Kidney (tissue), 14 donors: ENCODE results near the gene LGALS14. TPM values are rescaled to one million over a fixed set of nuclear protein-coding genes. Genes with fewer than 3 reads are reported as not detected.
"Not testable (repeated sequence)": the region's sequence is repeated elsewhere in the genome, so short reads cannot be mapped to it uniquely, and the experiment has no call there.

Experiments
- DNase-seq, 5 donors: peaks; one replicate each; pipeline ENCODE4 v3.0.0-alpha.2; 2013 to 2020
- FAIRE-seq: peaks from 2 replicates; lab custom pipeline; 2012; peaks lifted over from hg19 to GRCh38; lab: Jason Lieb, UNC
- H3K27ac ChIP-seq, 2 donors: one replicate each; pipeline ENCODE4 v1.7.0; 2013; ENCODE audit warnings: low read depth in 2 of 2, low read length in 2 of 2, inconsistent platforms in 1 of 2
- H3K27me3 ChIP-seq: one replicate; pipeline ENCODE4 v1.7.1; 2013; ENCODE audit warnings: low read length, inconsistent platforms; ENCODE audit not compliant: control insufficient read depth, insufficient read depth
- H3K36me3 ChIP-seq, 3 donors: one replicate each; pipeline versions ENCODE4 v1.7.0 to v1.7.1; 2013; ENCODE audit warnings: low read length in 3 of 3, control low read depth in 1 of 3, inconsistent platforms in 1 of 3; ENCODE audit not compliant: insufficient read depth in 3 of 3, control insufficient read depth in 2 of 3
- H3K4me1 ChIP-seq, 3 donors: one replicate each; pipeline versions ENCODE4 v1.7.0 to v1.7.1; 2013; ENCODE audit warnings: low read length in 3 of 3, inconsistent platforms in 1 of 3, low read depth in 1 of 3; ENCODE audit not compliant: control insufficient read depth in 2 of 3, insufficient read depth in 2 of 3
- H3K4me3 ChIP-seq, 3 donors: one replicate each; pipeline versions ENCODE4 v1.7.0 to v1.8.1; 2013; ENCODE audit warnings: low read length in 3 of 3, control low read depth in 1 of 3, inconsistent platforms in 1 of 3
- H3K9ac ChIP-seq, 3 donors: one replicate each; pipeline versions ENCODE4 v1.7.0 to v1.7.1; 2013; ENCODE audit warnings: low read length in 3 of 3, control low read depth in 1 of 3, inconsistent platforms in 1 of 3
- H3K9me3 ChIP-seq, 3 donors: one replicate each; pipeline versions ENCODE4 v1.7.0 to v1.7.1; 2013; ENCODE audit warnings: low read length in 3 of 3, control low read depth in 1 of 3, inconsistent platforms in 1 of 3; ENCODE audit not compliant: control insufficient read depth in 2 of 3, insufficient read depth in 1 of 3
- CTCF ChIP-seq: IDR thresholded peaks from 3 replicates; pipeline ENCODE4 v1.5.1; 2012; ENCODE audit warnings: mild to moderate bottlenecking, moderate library complexity, borderline replicate concordance; ENCODE audit not compliant: insufficient read depth; ENCODE audit errors: extremely low read depth
- intact Hi-C: fragments of 100-400 bp; cut with DNase I; formaldehyde crosslinking; loops from one replicate; pipeline ENCODE4 v1.11.1; 2022
- polyA plus RNA-seq: library from polyadenylated mRNA; stranded (reverse); fragments of 350-450 nt; fragmentation: Illumina TruSeq; extraction: RNeasy Lipid Tissue Mini Kit (QIAGEN cat#74804); gene quantifications from one replicate; pipeline ENCODE4 v1.2.3, GENCODE V29; 2014; ENCODE audit warnings: low read depth, low replicate concordance; ENCODE audit not compliant: insufficient read depth
- total RNA-seq: library from RNA; stranded (reverse); fragmentation: NEBNext Ultra II Directional; extraction: Animal tissue kit (Norgen Biotek cat#: 25700); gene quantifications from one replicate; pipeline ENCODE4 v1.2.1, GENCODE V29; 2021
- donor health status: control.
- donor health status: control.
- donor health status: control.
- donor health status: control.
- donor health status: control.
- donor health status: DM: yes; HTN: yes; CAD: no.
- donor health status: Normal renal cell carcinoma (clear cell type).

LGALS14 gene
- total and polyA plus RNA-seq, 2 donors from 2014 or later, result not detected

DNA sequence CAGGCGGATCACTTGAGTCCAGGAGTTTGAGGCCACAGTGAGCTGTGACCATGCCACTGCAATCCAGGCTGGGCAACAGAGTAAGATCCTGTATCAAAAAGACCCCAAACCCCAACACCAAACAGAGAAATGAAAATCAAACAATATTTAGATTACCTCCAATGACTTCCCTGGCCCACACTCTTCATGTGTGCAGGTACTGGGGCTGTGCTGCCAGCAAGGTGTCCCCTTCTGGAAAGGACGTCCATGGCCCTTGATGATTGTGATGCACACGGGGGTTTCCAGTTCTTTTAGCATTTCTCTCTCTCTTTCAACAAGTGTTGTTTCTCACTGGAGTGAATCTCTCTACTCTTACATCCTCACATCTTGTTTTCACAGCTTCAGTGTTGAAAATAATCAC lies 23.7 kb upstream of the LGALS14 start:
- no peaks in the 10 kb centered on the region for H3K36me3 ChIP-seq
- H3K4me3 ChIP-seq, result no peak overlapping the region
- H3K9me3 ChIP-seq, result no peaks in the 10 kb centered on the region
- H3K27me3 ChIP-seq, result no peaks in the 10 kb centered on the region
- intact Hi-C loops, result no loop called here
- no peak for TF ChIP-seq CTCF
- FAIRE-seq (no peak), DNase-seq (no peak)
- no peak overlapping the region for H3K27ac ChIP-seq
- no peak overlapping the region for H3K9ac ChIP-seq
- peaks cover 0 to 4% (median 0%) of the 10 kb centered on the region in 3 donors for H3K4me1 ChIP-seq

DNA sequence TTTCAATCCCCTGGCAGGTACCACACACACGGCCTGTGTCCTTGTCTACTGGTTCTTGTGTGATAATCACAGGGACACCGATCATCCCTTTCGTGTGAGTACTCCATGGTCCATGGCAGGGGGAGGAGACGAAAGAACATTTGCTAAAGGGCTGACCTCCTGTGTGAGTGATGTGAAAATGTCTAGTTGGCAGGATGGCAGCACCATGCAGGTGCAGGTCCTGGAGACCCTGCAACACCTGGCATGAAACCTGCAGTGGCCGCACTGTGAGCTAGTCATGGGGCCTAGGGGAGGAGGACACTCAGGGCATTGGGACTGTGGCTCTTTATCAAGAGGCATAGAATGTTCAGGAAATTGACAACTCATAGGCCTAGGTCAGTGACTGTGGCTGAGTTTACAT lies 22.9 kb upstream of the LGALS14 start:
- no peak for DNase-seq
- Histone ChIP-seq H3K9ac (no peak overlapping the region), H3K9me3 (no peaks in the 10 kb centered on the region), H3K27me3 (no peaks in the 10 kb centered on the region), H3K4me1 (peaks cover 0 to 4% (median 0%) of the 10 kb centered on the region in 3 donors), H3K36me3 (no peaks in the 10 kb centered on the region), H3K4me3 (no peak overlapping the region), H3K27ac (no peak overlapping the region)
- intact Hi-C loops, result no loop called here
- TF ChIP-seq CTCF, result no peak
- no peak for FAIRE-seq

DNA sequence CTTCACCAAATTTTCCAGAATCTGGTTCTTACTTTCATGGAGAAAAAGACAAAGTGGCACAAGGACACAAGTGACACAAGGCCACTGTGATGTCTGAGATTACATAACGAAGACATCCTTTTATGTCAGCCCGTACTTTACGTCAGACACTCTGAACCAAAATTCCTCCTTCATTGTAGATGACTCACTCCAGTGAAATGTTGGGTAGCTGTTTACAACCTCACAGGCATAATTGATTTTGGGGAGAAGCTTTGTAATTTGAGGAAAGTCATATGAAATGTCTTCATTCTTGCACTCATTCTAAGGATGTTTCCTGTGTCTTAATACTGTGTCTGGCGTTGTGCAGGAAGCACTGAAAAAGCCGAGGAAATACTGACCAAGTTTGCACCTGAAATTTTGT lies 20.0 kb upstream of the LGALS14 start:
- no peak for FAIRE-seq
- no peaks in the 10 kb centered on the region for H3K27me3 ChIP-seq
- DNase-seq, result no peak
- H3K9ac ChIP-seq, result no peak overlapping the region
- no peaks in the 10 kb centered on the region for H3K9me3 ChIP-seq
- no peak overlapping the region for H3K27ac ChIP-seq
- H3K4me1 ChIP-seq, result no peaks in the 10 kb centered on the region
- no peak overlapping the region for H3K4me3 ChIP-seq
- intact Hi-C loops, result no loop called here
- TF ChIP-seq CTCF, result no peak
- H3K36me3 ChIP-seq, result no peaks in the 10 kb centered on the region

DNA sequence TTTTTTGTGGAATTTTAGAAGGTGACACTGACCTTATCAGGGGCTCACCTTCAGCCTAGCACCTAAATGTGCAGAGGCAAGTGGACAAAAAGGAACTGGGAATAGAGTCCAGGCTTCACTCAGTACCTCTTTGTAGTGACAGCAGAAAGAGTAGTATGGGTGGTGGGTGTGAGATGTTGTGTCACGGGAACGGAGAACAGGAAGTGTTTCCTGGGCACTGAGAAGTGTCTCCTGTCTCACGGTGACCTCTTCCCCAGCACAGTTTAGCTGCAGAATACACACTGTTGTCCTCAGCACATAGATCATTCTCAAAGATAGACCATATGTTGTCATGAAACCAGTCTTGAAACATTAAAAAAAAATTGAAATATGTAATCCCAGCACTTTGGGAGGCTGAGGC lies 17.5 kb upstream of the LGALS14 start:
- Histone ChIP-seq H3K4me3 (no peak overlapping the region), H3K9me3 (no peaks in the 10 kb centered on the region), H3K36me3 (no peaks in the 10 kb centered on the region), H3K27ac (no peak overlapping the region), H3K9ac (no peak overlapping the region), H3K27me3 (no peaks in the 10 kb centered on the region), H3K4me1 (no peaks in the 10 kb centered on the region)
- DNase-seq (no peak), FAIRE-seq (no peak)
- no peak for TF ChIP-seq CTCF
- intact Hi-C loops, result no loop called here

DNA sequence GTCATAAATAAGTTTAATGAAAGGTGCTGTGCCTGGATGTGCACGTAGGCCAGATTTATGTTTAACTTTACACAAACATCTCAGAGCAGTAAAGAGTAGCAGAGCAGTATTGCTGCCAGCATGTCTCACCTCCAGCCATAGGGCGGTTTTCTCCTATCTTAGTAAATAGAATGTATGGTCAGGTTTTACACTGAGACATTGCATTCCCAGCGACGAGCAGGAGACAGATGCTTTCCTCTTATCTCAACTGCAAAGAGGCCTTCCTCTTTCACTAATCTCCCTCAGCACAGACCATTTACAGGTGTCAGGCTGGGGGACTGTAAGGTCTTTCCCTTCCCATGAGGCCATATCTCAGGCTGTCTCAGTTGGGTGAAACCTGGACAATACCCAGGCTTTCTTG lies 15.6 kb upstream of the LGALS14 start:
- H3K4me1 ChIP-seq, H3K4me3 ChIP-seq, H3K9ac ChIP-seq, H3K36me3 ChIP-seq, H3K9me3 ChIP-seq, H3K27me3 ChIP-seq, intact Hi-C loops, FAIRE-seq, H3K27ac ChIP-seq, DNase-seq: not testable (repeated sequence)
